Activated CD4-positive, alpha-beta T cell treated with anti-CD3 and anti-CD28 coated beads, Interleukin-2, Interleukin-6, amounts not matched to agents 100 ng/mL and 50 ng/mL, durations not matched to agents 16 hours and 8 hours (primary cell): ENCODE measurements around the gene RIN3.
A peak's percentile ranks its signal among the peaks of the same experiment; 100 is the strongest.

Experiments used
- DNase-seq: peaks from one replicate; pipeline ENCODE4 v3.0.0-alpha.2; 2020

Gene RIN3

GRCh38 chr14:92601131-92601710, 87.6 kb downstream of the RIN3 start:
- DNase-seq, result no peak

- no peak for DNase-seq
Observed at GRCh38 chr14:92601757-92602417, 88.3 kb downstream of the RIN3 start.

GRCh38 chr14:92603309-92604242, 90.0 kb downstream of the RIN3 start:
- peak; percentile 40 for DNase-seq

- DNase-seq, result no peak
Observed at GRCh38 chr14:92605274-92605940, 91.8 kb downstream of the RIN3 start.

- no peak for DNase-seq
Observed at GRCh38 chr14:92607251-92607650, 93.7 kb downstream of the RIN3 start.

- DNase-seq, result no peak
Observed at GRCh38 chr14:92607702-92608429, 94.3 kb downstream of the RIN3 start.

GRCh38 chr14:92609955-92610354, 96.4 kb downstream of the RIN3 start:
- DNase-seq, result no peak

GRCh38 chr14:92610849-92611271, 97.3 kb downstream of the RIN3 start:
- DNase-seq, result no peak

- DNase-seq, result peak; percentile 67
Observed at GRCh38 chr14:92613008-92613658, 99.6 kb downstream of the RIN3 start.

GRCh38 chr14:92613681-92614260, 100.2 kb downstream of the RIN3 start:
- DNase-seq, result no peak

GRCh38 chr14:92615451-92615850, 101.9 kb downstream of the RIN3 start:
- peak; percentile 48 for DNase-seq

GRCh38 chr14:92616178-92616577, 102.6 kb downstream of the RIN3 start:
- no peak for DNase-seq

GRCh38 chr14:92617581-92617980, 104.0 kb downstream of the RIN3 start:
- DNase-seq, result no peak

- no peak for DNase-seq
Observed at GRCh38 chr14:92619671-92620456, 106.3 kb downstream of the RIN3 start.

GRCh38 chr14:92622311-92622710, 108.7 kb downstream of the RIN3 start:
- DNase-seq, result no peak

GRCh38 chr14:92624764-92625163, 111.2 kb downstream of the RIN3 start:
- no peak for DNase-seq

- DNase-seq, result no peak
Observed at GRCh38 chr14:92625213-92625612, 111.6 kb downstream of the RIN3 start.

GRCh38 chr14:92626041-92626440, 112.5 kb downstream of the RIN3 start:
- no peak for DNase-seq

- no peak for DNase-seq
Observed at GRCh38 chr14:92627707-92628215, 114.2 kb downstream of the RIN3 start.

GRCh38 chr14:92628636-92629035, 115.1 kb downstream of the RIN3 start:
- no peak for DNase-seq
